HL-60 (cell line): ENCODE data around the gene NPHP4.
A peak's percentile ranks its signal among the peaks of the same experiment; 100 is the strongest.

Source experiments
- DNase-seq, 2 experiments: peaks; one replicate each; pipeline ENCODE4 v3.0.0-alpha.2; 2010 to 2020; ENCODE audit warnings: low read depth in 1 of 2, low spot score in 1 of 2
- H3K27ac ChIP-seq: fragments of 250-450 bp; sonication (Bioruptor Pico); replicated peaks from 2 replicates; pipeline ENCODE4 v1.5.1; 2020; ENCODE audit warnings: mild to moderate bottlenecking, moderate library complexity
- H3K27me3 ChIP-seq: fragments of 250-450 bp; sonication (Bioruptor Pico); 2 replicates; pipeline ENCODE4 v1.5.1; 2021; ENCODE audit warnings: mild to moderate bottlenecking, moderate library complexity; ENCODE audit not compliant: insufficient read depth, poor library complexity, severe bottlenecking
- H3K4me3 ChIP-seq: replicated peaks from 2 replicates; pipeline ENCODE4 v1.5.1; 2011; ENCODE audit warnings: mild to moderate bottlenecking, control low read depth, low read length; ENCODE audit not compliant: insufficient read depth
- GABPA ChIP-seq: IDR thresholded peaks from 2 replicates; pipeline ENCODE4 v1.6.1; 2012; ENCODE audit warnings: low read depth
- POLR2AphosphoS5 ChIP-seq: IDR thresholded peaks from 2 replicates; pipeline ENCODE4 v1.6.1; 2012; ENCODE audit warnings: low read depth
- SPI1 ChIP-seq: IDR thresholded peaks from 2 replicates; pipeline ENCODE4 v1.6.1; 2012; ENCODE audit warnings: low read depth, mild to moderate bottlenecking, borderline replicate concordance
- TF ChIP-seq, protein P1 (sequence below): IDR thresholded peaks from 2 replicates; pipeline ENCODE4 v1.6.1; 2012; ENCODE audit warnings: low read depth; ENCODE audit not compliant: insufficient replicate concordance
- TF ChIP-seq, protein P2 (sequence below): IDR thresholded peaks from one replicate; pipeline ENCODE4 v1.5.1; 2011; ENCODE audit warnings: low read length, control low read depth, inconsistent platforms; ENCODE audit not compliant: insufficient read depth

NPHP4 gene

DNA sequence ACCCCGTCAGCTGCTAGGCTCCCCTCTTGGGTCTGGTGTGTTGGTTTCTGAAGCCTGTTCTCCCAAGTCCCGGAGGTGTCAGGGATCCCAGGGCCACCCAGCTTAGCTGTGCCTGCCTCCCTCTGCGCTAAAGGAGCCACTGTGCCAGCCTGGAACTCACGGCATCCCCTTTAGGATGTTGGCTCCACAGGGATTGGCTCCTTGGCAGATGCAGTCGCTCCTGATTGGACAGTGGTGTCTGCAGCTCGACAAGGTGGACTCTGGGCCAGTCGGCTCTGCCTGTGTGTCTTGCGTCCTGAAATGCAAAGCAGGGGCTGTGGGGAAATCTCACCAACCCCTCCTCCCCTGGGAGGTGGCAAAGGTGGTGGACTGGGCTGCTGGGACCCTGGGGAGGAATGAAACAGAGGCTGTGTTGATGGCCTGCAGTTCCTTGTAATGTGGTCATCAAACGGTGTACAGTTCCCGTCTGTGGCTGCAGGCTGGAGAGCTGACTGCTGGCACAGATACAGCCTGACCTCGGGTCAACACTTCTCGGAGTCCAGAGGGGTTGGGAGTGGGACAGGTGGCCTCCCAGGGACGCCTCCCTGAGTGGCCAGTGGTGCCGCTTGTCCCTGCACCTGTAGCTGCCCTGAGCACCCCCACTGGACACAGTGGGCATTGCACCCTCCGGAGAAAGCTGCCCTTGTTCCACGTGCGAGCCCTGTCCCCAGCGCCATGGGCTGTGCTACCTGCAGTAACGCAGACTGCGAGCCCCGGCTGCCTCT lies 41.9 kb upstream of the NPHP4 start:
- Histone ChIP-seq H3K27ac (peak overlapping the region; percentile 15; the same call in 1 of the 2 replicates), H3K4me3 (no peak overlapping the region), H3K27me3 (no peaks in the 10 kb centered on the region)
- TF ChIP-seq SPI1 (no peak), GABPA (no peak), POLR2AphosphoS5 (no peak)
- TF ChIP-seq, protein P1, sequence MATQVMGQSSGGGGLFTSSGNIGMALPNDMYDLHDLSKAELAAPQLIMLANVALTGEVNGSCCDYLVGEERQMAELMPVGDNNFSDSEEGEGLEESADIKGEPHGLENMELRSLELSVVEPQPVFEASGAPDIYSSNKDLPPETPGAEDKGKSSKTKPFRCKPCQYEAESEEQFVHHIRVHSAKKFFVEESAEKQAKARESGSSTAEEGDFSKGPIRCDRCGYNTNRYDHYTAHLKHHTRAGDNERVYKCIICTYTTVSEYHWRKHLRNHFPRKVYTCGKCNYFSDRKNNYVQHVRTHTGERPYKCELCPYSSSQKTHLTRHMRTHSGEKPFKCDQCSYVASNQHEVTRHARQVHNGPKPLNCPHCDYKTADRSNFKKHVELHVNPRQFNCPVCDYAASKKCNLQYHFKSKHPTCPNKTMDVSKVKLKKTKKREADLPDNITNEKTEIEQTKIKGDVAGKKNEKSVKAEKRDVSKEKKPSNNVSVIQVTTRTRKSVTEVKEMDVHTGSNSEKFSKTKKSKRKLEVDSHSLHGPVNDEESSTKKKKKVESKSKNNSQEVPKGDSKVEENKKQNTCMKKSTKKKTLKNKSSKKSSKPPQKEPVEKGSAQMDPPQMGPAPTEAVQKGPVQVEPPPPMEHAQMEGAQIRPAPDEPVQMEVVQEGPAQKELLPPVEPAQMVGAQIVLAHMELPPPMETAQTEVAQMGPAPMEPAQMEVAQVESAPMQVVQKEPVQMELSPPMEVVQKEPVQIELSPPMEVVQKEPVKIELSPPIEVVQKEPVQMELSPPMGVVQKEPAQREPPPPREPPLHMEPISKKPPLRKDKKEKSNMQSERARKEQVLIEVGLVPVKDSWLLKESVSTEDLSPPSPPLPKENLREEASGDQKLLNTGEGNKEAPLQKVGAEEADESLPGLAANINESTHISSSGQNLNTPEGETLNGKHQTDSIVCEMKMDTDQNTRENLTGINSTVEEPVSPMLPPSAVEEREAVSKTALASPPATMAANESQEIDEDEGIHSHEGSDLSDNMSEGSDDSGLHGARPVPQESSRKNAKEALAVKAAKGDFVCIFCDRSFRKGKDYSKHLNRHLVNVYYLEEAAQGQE = no peak
- TF ChIP-seq, protein P2, sequence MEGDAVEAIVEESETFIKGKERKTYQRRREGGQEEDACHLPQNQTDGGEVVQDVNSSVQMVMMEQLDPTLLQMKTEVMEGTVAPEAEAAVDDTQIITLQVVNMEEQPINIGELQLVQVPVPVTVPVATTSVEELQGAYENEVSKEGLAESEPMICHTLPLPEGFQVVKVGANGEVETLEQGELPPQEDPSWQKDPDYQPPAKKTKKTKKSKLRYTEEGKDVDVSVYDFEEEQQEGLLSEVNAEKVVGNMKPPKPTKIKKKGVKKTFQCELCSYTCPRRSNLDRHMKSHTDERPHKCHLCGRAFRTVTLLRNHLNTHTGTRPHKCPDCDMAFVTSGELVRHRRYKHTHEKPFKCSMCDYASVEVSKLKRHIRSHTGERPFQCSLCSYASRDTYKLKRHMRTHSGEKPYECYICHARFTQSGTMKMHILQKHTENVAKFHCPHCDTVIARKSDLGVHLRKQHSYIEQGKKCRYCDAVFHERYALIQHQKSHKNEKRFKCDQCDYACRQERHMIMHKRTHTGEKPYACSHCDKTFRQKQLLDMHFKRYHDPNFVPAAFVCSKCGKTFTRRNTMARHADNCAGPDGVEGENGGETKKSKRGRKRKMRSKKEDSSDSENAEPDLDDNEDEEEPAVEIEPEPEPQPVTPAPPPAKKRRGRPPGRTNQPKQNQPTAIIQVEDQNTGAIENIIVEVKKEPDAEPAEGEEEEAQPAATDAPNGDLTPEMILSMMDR = peak; percentile 61
- peak in 1 of 2 experiments; percentile 36 for DNase-seq

DNA sequence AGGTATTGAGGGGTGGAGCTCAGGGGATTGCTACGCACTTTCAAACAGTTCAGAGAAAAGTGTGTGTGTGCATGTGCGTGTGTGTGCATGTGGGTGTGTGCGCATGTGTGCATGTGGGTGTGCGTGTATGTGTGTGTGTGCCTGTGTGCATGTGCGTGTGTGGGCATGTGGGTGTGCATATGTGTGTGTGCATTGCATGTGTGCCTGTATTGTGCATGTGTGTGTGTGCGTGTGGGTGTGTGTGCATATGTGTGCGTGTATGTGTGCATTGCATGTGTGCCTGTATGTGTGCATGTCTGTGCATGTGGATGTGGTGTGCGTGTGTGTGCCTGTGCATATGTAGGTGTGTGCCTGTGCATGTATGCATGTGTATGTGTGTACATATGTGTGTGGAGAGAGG lies 40.9 kb upstream of the NPHP4 start:
- Histone ChIP-seq H3K27ac (no peak overlapping the region), H3K27me3 (no peaks in the 10 kb centered on the region), H3K4me3 (no peak overlapping the region)
- DNase-seq = no peak
- no peak for TF ChIP-seq GABPA
- peak; percentile 56; the same call in 1 of the 2 replicates for TF ChIP-seq POLR2AphosphoS5

DNA sequence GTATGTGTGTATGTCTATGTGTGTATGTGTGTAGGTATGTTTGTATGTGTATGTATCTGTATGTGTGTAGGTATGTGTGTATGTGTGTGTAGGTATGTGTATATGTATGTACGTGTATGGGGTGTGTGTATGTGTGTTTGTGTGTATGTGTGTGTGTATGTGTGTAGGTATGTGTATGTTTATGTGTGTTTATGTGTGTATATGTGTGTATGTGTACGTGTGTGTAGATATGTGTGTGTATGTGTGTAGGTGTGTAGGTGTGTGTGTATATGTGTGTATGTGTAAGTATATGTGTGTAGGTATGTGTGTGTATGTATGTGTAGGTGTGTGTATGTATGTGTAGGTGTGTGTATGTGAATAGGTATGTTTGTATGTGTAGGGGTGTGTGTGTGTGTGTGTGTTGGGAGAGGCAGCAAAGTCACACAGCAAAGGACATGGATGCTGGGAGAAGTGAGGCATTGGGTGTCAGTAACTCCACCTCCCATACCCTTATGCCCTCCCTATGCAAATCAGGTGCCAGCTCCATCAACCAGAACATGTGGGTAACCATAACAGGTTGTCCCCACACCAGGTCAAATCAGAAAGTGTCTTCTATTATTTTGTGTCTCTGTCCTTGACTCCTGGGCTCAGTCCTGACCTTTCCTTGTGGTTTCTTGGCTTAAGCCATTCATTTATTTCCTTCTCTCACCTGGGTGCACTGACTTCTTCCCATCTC lies 38.5 kb upstream of the NPHP4 start:
- TF ChIP-seq, protein P1 = no peak
- TF ChIP-seq, protein P2 = no peak
- TF ChIP-seq GABPA = no peak
- peak overlapping the region; percentile 83 for H3K4me3 ChIP-seq
- H3K27ac ChIP-seq = 0 out of 2 replicates have a peak overlapping the region, but pooled peaks have one; percentile 94
- no peaks in the 10 kb centered on the region for H3K27me3 ChIP-seq
- DNase-seq = no peak

DNA sequence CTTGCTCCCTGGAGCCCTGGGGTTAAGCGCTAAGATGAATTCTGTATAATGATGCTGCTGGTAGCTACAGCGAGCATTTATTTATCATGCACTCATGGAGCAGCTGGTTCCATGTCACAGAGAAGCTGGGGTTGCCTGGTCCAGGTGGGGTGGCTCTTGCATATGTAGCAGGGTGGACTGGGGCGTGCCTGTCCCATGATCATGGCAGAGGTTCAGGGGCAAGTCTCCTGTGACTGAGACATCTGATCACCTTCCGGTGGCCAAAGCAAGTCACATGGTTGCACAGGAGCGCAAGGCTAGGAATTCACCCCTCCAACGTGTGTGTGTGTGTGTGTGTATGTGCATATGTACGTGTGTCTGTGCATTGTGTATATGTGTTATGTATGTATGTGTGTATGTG lies 37.9 kb upstream of the NPHP4 start:
- no peak for TF ChIP-seq GABPA
- TF ChIP-seq, protein P2 = no peak
- TF ChIP-seq SPI1 = no peak
- TF ChIP-seq, protein P1 = no peak
- no peak for TF ChIP-seq POLR2AphosphoS5
- peak in 1 of 2 experiments; percentile 23 for DNase-seq
- no peaks in the 10 kb centered on the region for H3K27me3 ChIP-seq

More for the DNA sequence above, 37.9 kb upstream of the NPHP4 start:
- peak overlapping the region; percentile 94 for H3K27ac ChIP-seq
- H3K4me3 ChIP-seq = peak overlapping the region; percentile 83
